ENCODE measurements around the gene NTM. TPM values are rescaled to one million over a fixed set of nuclear protein-coding genes. Genes with fewer than 3 reads are reported as not detected.

The NTM gene
- total RNA-seq, 1 experiment from 2014 or later: not detected

- H3K79me2 ChIP-seq (ENCODE audit: insufficient read depth, low read length): no peaks in the 10 kb centered on the region
- no peak overlapping the region for H3K4me3 ChIP-seq (replicated peaks in 1 of 2; ENCODE audit: low read depth in 1 of 2, low read length in 2 of 2)
- no peak for ATAC-seq
- TF ChIP-seq TCF7L2 (IDR thresholded peaks at IDR 0.05; ENCODE audit: borderline replicate concordance, extremely low read depth, insufficient read depth, insufficient read length): no peak
- TF ChIP-seq SIN3A (IDR thresholded peaks at IDR 0.05; ENCODE audit: low read depth): no peak
- TF ChIP-seq ZNF274 (IDR thresholded peaks at IDR 0.05; ENCODE audit: low read depth, low read length): no peak
- TF ChIP-seq CEBPB (IDR thresholded peaks at IDR 0.05; ENCODE audit: low read depth): no peak
- no peak for TF ChIP-seq MAX (IDR thresholded peaks at IDR 0.05)
- no peak for TF ChIP-seq EZH2 (IDR thresholded peaks at IDR 0.05)
- TF ChIP-seq ZBTB33 (IDR thresholded peaks at IDR 0.05; ENCODE audit: extremely low read depth, insufficient replicate concordance, low read length): no peak
- no peak for TF ChIP-seq RAD21 (IDR thresholded peaks at IDR 0.05; ENCODE audit: low read depth)
- TF ChIP-seq POLR2A (IDR thresholded peaks at IDR 0.05; ENCODE audit: borderline replicate concordance, extremely low read depth, insufficient read depth, insufficient read length): no peak
- TF ChIP-seq FOSL1 (IDR thresholded peaks at IDR 0.05; ENCODE audit: low read depth): no peak
- TF ChIP-seq JUND (IDR thresholded peaks at IDR 0.05): no peak
- no peak for TF ChIP-seq ATF3 (IDR thresholded peaks at IDR 0.05)
- no peak for TF ChIP-seq POLR2AphosphoS5 (IDR thresholded peaks at IDR 0.05; ENCODE audit: low read depth, low read length)
- TF ChIP-seq YY1 (IDR thresholded peaks at IDR 0.05; ENCODE audit: extremely low read depth, insufficient replicate concordance, low read depth, low read length): no peak
- RAD21 ChIA-PET (ENCODE audit: low non-redundant PET in 1 of 2, low total read pairs in 2 of 2, uncharacterized antibody in 2 of 2, unreplicated experiment in 2 of 2): no interaction called here
- POLR2A ChIA-PET: no interaction called here
- no peak overlapping the region for H3K4me2 ChIP-seq (ENCODE audit: low read length)
- H3K36me3 ChIP-seq (ENCODE audit: control insufficient read depth in 1 of 2, insufficient read depth in 2 of 2, low read length in 2 of 2): no peaks in the 10 kb centered on the region
- no TSS peak for BruUV-seq (replicated peaks)
- no peak overlapping the region for H3K9ac ChIP-seq (ENCODE audit: low read length)
- peaks cover 3 to 4% of the 10 kb centered on the region in 2 experiments; a peak in 1 of 4 replicates for H3K9me3 ChIP-seq (ENCODE audit: control insufficient read depth in 1 of 2, insufficient read depth in 1 of 2, low read depth in 1 of 2, low read length in 2 of 2)
- no peaks in the 10 kb centered on the region for H3K9me2 ChIP-seq (ENCODE audit: insufficient read depth)
- CTCF ChIA-PET: no interaction called here
- no peaks in the 10 kb centered on the region for H3K27me3 ChIP-seq (ENCODE audit: insufficient read depth, low read length)
- intact Hi-C loops (cut with micrococcal nuclease): no loop called here
- H4K20me1 ChIP-seq (ENCODE audit: insufficient read depth): no peaks in the 10 kb centered on the region
- no peak overlapping the region for H2AFZ ChIP-seq (ENCODE audit: low read depth, low read length, poor library complexity, severe bottlenecking)
- no peak overlapping the region for H3K27ac ChIP-seq (ENCODE audit: low read depth, low read length)
- no peak for DNase-seq (ENCODE audit: low read depth, low spot score)
- no peaks in the 10 kb centered on the region for H3K4me1 ChIP-seq (ENCODE audit: control insufficient read depth in 1 of 2, insufficient read depth in 2 of 2, low read length in 2 of 2)
Measured at GRCh38 chr11:131483453-131483852, 113.0 kb downstream of the NTM start.

Data from HCT116 (cell line).